Stimulated activated CD8-positive, alpha-beta memory T cell treated with anti-CD3 and anti-CD28 coated beads, Interleukin-4, amount 100 ng/mL, for 4 hours (primary cell): ENCODE results near the gene KLHDC10.
"Not testable (repeated sequence)": the region's sequence is repeated elsewhere in the genome, so short reads cannot be mapped to it uniquely, and the experiment has no call there.

Experiments
- DNase-seq, 2 donors: peaks; one replicate each; pipeline ENCODE4 v3.0.0-alpha.2; 2020; ENCODE audit warnings: low read depth in 2 of 2, low spot score in 1 of 2

KLHDC10 gene

DNA sequence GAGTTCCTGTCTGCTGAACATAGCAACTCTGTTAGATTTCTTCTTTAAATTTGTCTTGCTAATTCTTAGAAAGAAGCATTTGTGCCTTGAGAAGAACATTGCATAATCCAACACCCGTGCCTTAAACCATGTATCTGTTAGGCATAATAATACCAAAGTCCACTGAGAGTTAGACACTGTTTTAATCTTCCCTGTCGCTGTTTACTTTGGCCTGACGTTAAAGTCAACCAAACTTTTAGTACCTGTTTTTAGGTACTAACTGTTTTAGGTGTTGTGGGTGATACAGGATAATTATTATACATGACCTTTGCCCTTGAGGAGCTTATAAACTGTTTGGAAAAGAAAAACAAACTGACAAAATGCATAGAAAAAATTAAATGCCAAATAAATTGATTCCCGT, 43.6 kb downstream of the KLHDC10 start:
- DNase-seq = no peak

DNA sequence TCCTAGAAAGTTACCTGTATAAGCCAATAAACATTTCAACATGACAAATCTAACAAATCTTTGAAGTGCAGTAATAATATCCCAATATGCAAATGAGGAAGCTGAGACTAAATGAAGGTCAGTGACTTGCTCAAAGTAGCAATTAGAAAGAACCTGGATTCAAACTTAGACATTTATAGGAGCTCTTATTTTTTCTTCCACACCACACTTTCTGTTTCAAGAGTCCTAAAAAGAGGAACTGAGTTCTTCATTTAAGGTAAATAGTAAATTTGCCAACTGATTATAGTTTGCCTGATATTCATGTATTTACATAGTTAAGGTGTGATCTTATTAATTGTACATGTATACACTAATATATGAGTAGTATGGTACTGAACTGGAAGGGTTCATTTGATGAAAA, 44.0 kb downstream of the KLHDC10 start:
- no peak for DNase-seq

DNA sequence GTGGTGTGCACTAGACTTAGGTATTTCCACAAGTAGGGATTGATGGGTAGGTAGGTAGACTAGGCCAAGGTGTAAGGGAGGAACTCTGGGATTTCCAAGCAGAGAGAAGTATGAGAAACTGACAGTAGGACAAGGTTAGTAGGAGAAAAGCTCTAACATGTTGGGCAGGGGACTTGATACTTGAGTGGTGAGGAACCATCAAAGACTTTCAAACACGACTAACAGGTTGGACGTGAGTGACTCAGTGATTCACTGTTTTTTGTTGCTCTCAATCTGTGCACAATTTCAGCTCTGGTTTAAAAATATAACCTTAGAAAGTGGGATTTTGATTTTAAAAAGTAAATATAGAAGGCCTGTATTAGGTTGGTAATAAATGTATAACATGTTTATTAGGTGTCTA, 44.4 kb downstream of the KLHDC10 start:
- DNase-seq = no peak

GRCh38 chr7:130118294-130118693, 48.0 kb downstream of the KLHDC10 start:
- no peak for DNase-seq

GRCh38 chr7:130118801-130119200, 48.5 kb downstream of the KLHDC10 start:
- DNase-seq = no peak

DNA sequence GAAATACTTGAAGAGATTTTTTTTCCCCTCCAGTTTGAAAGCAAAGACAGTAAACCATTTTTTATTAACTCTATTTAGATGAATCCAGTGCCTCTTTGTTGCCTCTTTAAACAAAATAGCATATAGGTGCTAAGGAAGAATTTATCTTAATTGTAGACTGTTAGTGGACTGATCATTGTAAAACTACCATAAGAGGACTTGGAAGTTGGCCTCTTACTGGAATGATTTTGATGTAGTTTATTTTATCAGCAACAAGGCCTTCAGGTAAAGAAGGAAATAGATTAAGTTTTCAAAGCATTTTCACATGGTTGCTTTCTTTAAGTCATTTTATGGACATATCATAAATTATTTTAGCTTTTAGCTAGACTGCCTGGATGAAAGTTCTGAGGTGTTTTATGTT, 53.2 kb downstream of the KLHDC10 start:
- no peak for DNase-seq

DNA sequence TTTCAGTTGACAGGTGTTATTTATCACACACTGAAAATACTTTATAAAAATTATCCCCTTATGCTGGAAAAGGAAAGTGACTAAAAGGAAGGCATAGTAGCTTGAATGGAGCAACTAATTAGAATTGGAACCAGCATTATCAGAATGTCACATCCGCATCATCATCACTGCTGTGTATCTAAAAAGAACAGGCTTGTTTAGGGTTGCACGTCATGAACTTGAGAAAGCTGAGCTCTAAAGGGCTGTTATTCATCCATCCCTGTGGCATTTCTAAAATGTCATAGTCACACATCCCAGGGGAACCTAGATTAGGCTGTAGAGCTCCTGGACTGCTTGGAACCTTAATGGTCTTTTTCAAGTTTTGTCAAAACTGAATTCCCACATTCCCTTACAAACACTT, 54.4 kb downstream of the KLHDC10 start:
- DNase-seq = no peak

DNA sequence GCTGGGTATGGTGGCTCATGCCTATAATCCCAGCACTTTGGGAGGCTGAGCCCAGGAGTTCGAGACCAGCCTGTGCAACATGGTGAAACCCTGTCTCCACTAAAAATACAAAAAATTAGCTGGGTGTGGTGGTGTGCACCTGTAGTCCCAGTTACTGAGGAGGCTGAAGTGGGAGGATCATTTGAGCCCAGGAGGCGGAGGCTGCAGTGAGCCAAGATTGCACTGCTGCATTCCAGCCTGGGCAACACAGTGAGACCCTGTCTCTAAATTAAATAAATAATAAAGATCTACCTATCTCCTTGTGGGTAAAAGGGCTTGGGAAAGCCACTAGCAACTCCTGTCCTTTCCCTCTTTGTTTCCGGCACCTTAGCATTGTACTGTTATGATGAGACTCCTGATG, 56.5 kb downstream of the KLHDC10 start:
- DNase-seq = not testable (repeated sequence)

GRCh38 chr7:130127404-130127803, 57.1 kb downstream of the KLHDC10 start:
- DNase-seq = no peak

GRCh38 chr7:130127821-130128317, 57.5 kb downstream of the KLHDC10 start:
- no peak for DNase-seq

- DNase-seq = no peak
Measured at GRCh38 chr7:130129011-130129411, 58.7 kb downstream of the KLHDC10 start.

DNA sequence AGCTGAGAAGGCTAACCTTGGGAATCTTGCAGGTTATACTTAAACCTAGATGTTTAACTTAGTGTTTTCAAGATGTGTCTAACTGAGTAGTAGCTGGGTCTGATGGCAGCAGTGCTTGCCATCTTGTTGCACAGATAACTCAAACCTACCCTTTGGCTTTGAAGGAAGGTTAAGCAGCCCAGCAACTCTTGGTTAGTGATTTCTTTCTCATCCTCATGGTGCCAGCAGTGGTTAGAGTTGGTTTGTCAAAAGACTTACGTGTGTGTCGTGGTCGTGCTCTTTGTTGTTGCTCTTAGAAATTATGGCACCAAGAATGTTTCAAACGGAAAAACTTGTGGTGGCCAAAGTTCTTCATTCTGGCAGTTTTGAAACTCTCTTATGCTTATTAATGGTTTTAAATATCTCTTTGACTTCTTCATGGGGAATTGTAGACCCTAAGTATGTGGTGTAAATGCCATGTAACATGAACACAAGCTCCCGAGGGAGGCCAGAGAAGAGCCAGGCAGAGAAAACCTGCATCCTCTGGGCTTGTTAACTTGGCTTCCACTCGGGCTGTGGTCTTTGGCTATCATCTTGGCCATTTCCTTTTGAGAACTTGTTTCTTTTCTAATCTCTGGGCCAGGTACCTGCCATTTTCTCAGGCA, 61.0 kb downstream of the KLHDC10 start:
- DNase-seq = no peak

GRCh38 chr7:130131964-130132875, 61.9 kb downstream of the KLHDC10 start:
- no peak for DNase-seq

DNA sequence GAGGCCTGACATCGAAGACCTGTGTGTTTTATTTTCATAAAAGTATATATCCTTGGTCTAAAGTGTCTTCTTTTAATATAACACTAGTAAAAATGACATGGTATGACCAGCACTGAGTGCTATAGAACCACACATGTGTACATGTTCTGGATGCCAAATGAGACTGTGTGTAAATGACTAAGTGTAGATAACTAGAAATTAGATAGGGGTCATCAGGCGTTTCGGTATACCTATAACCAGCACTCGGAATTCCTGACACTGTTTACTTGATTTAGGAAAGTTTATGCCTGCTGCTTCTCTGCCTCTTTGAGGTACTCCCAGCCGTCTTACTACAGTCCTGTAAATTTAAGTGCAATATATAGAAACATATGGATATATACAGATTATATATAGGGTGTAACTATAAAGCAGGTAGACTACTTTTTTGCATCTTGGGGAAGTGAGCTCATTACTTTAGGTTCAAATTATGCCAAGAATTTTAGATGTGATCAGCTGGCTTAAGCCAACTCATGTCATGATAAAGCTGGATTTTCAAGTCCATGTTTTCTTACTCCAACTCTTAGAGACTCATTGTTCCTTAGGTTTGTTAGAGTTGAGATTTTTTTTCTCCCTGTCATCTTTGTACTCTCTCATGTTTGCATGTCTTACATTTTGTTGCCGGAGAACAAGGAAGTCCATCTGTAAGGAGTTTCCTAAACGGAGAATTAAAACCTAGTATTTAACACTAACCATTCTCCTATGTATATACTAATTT, 62.9 kb downstream of the KLHDC10 start:
- DNase-seq = no peak

DNA sequence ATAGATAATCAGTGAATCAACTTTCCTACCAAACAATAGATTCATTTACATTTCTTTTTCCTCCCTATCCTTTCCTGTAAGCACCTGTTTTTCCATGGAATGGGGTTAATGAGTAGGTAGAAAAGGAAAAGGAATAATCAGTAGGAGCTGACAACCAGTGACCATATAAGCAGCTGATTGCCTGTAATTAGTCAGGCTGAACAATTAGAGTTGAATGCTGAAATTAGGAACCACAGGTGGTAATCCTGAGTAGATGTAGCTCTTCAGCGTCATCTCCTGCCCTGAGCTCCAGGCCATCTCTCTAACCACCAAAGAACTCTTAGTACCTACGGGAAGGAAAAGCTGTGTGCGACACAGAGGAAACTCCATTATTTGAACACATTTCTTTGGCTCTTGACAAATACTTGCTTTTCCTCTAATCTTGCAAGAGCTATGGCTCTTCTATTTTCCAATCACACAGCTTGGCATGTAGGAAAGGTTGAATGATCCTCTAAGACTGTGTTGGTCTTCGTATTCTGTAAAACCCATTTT, 63.8 kb downstream of the KLHDC10 start:
- DNase-seq = no peak

- DNase-seq = no peak
Measured at GRCh38 chr7:130134726-130135125, 64.4 kb downstream of the KLHDC10 start.

DNA sequence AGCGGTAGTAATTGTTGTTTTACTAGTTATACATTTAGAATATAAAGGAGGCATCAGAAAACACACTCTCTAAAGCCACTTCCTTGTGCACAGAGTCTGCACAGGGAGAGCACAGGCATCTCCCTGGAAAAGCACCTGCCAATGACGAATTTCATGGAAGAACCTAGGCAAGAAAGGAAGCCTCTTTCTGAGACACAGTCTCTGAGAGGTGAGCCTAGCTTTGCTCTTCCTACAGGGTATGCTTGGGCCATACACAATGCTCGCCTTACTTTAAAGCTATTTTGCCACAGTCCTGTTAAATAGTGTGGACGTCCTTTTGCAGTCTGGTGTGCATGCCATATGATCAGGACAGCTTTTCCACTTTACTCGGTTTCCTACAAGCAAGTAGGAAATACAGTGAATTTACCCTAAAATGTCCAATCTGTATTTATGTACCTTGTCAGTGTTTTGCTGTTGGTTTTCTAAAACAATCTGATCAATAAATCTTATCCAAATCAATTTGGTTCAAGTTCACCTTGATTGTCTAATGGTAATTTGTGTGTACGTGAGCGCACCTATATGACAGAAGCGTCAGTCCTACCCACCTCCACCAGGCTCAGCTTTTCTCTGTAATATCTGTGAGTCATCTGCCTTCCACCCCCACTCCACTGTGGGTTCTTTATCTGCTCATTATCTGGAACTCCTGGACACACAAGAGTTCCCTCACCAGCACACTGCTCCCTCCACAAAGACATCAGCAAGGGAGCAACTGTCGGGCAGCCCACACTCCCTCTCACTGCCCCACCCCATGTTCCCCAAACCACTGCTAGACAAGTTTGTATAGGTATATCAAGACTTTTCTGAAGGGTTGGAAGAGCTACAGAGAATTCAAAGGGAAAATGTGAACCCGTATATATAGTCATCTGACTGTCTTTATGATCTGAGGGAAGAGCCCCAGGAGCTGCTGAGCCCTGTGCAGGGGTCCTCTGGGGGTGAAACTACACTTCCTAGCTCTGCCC, 65.2 kb downstream of the KLHDC10 start:
- no peak for DNase-seq

- no peak for DNase-seq
Measured at GRCh38 chr7:130136579-130137167, 66.3 kb downstream of the KLHDC10 start.

DNA sequence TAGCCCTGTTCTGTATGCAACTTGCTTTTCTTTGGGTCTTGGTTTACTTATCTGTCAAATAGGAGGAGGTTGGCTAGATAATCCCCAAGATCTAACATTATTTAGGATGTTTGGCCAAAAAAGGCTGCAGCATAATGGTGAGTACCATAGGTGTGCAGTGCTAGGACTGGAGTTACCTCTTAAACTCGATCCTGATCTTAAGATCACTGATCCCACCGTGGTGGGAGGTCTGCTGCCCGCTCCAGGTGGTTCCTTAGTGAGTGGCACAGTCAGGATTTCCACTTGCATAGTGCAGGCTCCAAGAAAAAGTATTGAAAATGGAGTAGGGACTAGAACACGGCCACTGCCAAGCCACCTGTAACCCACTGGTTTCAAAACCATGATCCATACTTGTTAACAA, 66.9 kb downstream of the KLHDC10 start:
- DNase-seq = no peak
